OCI-LY1 (cell line): Measurements from ENCODE around the gene RFNG.

Experiments
- H2AFZ ChIP-seq: fragments of 200-600 bp; sonication (generic), shearing (Covaris generic); 2 replicates; pipeline ENCODE4 v1.6.0; 2014; ENCODE audit warnings: antibody characterized with exemption, mild to moderate bottlenecking, low read length
- H3F3A ChIP-seq: fragments of 200-600 bp; sonication (generic), shearing (Covaris generic); 2 replicates; pipeline ENCODE4 v1.6.0; 2014; ENCODE audit warnings: mild to moderate bottlenecking, antibody characterized with exemption, low read length, moderate library complexity; ENCODE audit not compliant: insufficient read depth
- H3K27ac ChIP-seq: fragments of 200-600 bp; sonication (generic); 2 replicates; pipeline ENCODE4 v1.5.1; 2014; ENCODE audit warnings: low read length, mixed run types, mild to moderate bottlenecking, low read depth; ENCODE audit not compliant: poor library complexity, severe bottlenecking
- H3K27me3 ChIP-seq: fragments of 200-600 bp; sonication (generic); 2 replicates; pipeline ENCODE4 v1.6.0; 2014; ENCODE audit warnings: antibody characterized with exemption, mild to moderate bottlenecking, low read length, moderate library complexity; ENCODE audit not compliant: insufficient read depth
- H3K36me3 ChIP-seq: fragments of 200-600 bp; sonication (generic); 2 replicates; pipeline ENCODE4 v1.6.1; 2014; ENCODE audit warnings: mild to moderate bottlenecking, antibody characterized with exemption, low read length, moderate library complexity, mixed read lengths; ENCODE audit not compliant: insufficient read depth
- H3K4me1 ChIP-seq: fragments of 200-600 bp; sonication (generic); 2 replicates; pipeline ENCODE4 v1.5.1; 2014; ENCODE audit warnings: mild to moderate bottlenecking, low read length, moderate library complexity; ENCODE audit not compliant: insufficient read depth, severe bottlenecking
- H3K4me2 ChIP-seq: fragments of 200-600 bp; sonication (generic), shearing (Covaris generic); 2 replicates; pipeline ENCODE4 v1.6.1; 2014; ENCODE audit warnings: low read length
- H3K4me3 ChIP-seq: fragments of 200-600 bp; sonication (generic); 2 replicates; pipeline ENCODE4 v1.5.1; 2014; ENCODE audit warnings: low read length, low read depth, mild to moderate bottlenecking, mixed read lengths; ENCODE audit not compliant: poor library complexity, severe bottlenecking
- H3K79me2 ChIP-seq: fragments of 200-600 bp; shearing (Covaris generic); 2 replicates; pipeline ENCODE4 v1.6.1; 2016; ENCODE audit warnings: mixed run types, low read length, mixed read lengths; ENCODE audit not compliant: insufficient read depth
- H3K9ac ChIP-seq: fragments of 200-600 bp; sonication (generic), shearing (Covaris generic); 2 replicates; pipeline ENCODE4 v1.6.1; 2014; ENCODE audit warnings: mild to moderate bottlenecking, low read length, mixed read lengths
- H3K9me2 ChIP-seq: fragments of 200-600 bp; sonication (generic), shearing (Covaris generic); 2 replicates; pipeline ENCODE4 v1.6.1; 2014; ENCODE audit warnings: low read depth, mild to moderate bottlenecking, low read length, mixed read lengths
- H3K9me3 ChIP-seq: fragments of 200-600 bp; shearing (Covaris generic); 2 replicates; pipeline ENCODE4 v1.6.1; 2014; ENCODE audit warnings: low read length, mixed read lengths
- H4K20me1 ChIP-seq: fragments of 200-600 bp; sonication (generic), shearing (Covaris generic); 2 replicates; pipeline ENCODE4 v1.6.0; 2016; ENCODE audit warnings: mild to moderate bottlenecking, low read length; ENCODE audit not compliant: insufficient read depth
- CTCF ChIP-seq: fragments of 200-600 bp; sonication (generic), shearing (Covaris generic); IDR thresholded peaks from 2 replicates; pipeline ENCODE4 v1.5.1; 2017; ENCODE audit warnings: mild to moderate bottlenecking, antibody characterized with exemption, low read length, moderate library complexity, mixed read lengths
- EZH2 ChIP-seq: fragments of 200-600 bp; sonication (generic), shearing (Covaris generic); IDR thresholded peaks from 2 replicates; pipeline ENCODE4 v1.8.0; 2017; ENCODE audit warnings: borderline replicate concordance, mixed run types, mild to moderate bottlenecking, antibody characterized with exemption, low read length, moderate library complexity, mixed read lengths

RFNG gene

GRCh38 chr17:82009413-82009812 is 42.2 kb downstream of the RFNG start:
- Histone ChIP-seq H3K4me1 (no peaks in the 10 kb centered on the region), H2AFZ (no peak overlapping the region), H4K20me1 (no peaks in the 10 kb centered on the region), H3K36me3 (no peaks in the 10 kb centered on the region; the same call in 1 of the 2 replicates), H3K27ac (no peak overlapping the region), H3F3A (no peaks in the 10 kb centered on the region), H3K9ac (no peak overlapping the region), H3K27me3 (no peaks in the 10 kb centered on the region; the same call in 1 of the 2 replicates), H3K4me2 (no peak overlapping the region), H3K9me2 (no peaks in the 10 kb centered on the region), H3K4me3 (no peak overlapping the region), H3K79me2 (no peaks in the 10 kb centered on the region), H3K9me3 (no peaks in the 10 kb centered on the region)
- TF ChIP-seq EZH2 = no peak
- TF ChIP-seq CTCF = no peak

- Histone ChIP-seq H4K20me1 (no peaks in the 10 kb centered on the region), H3K79me2 (no peaks in the 10 kb centered on the region), H3F3A (no peaks in the 10 kb centered on the region), H3K4me2 (no peak overlapping the region), H3K4me3 (no peak overlapping the region), H3K9me2 (no peaks in the 10 kb centered on the region), H3K36me3 (no peaks in the 10 kb centered on the region; the same call in 1 of the 2 replicates), H2AFZ (no peak overlapping the region), H3K9me3 (no peaks in the 10 kb centered on the region), H3K4me1 (no peaks in the 10 kb centered on the region), H3K9ac (no peak overlapping the region), H3K27ac (no peak overlapping the region), H3K27me3 (no peaks in the 10 kb centered on the region; the same call in 1 of the 2 replicates)
- TF ChIP-seq CTCF = no peak
These were observed 42.6 kb downstream of the RFNG start for GRCh38 chr17:82008941-82009405.

GRCh38 chr17:82008258-82008940 is 43.2 kb downstream of the RFNG start:
- Histone ChIP-seq H3K36me3 (no peaks in the 10 kb centered on the region; the same call in 1 of the 2 replicates), H3K4me3 (no peak overlapping the region), H3K4me1 (no peaks in the 10 kb centered on the region), H3K9ac (no peak overlapping the region), H3K9me2 (no peaks in the 10 kb centered on the region), H3F3A (no peaks in the 10 kb centered on the region), H2AFZ (no peak overlapping the region), H4K20me1 (no peaks in the 10 kb centered on the region), H3K27ac (no peak overlapping the region), H3K4me2 (no peak overlapping the region), H3K27me3 (no peaks in the 10 kb centered on the region; the same call in 1 of the 2 replicates), H3K79me2 (no peaks in the 10 kb centered on the region), H3K9me3 (no peaks in the 10 kb centered on the region)
- TF ChIP-seq CTCF = no peak
- TF ChIP-seq EZH2 = no peak
